ENCODE results near the gene PIEZO2. TPM values are rescaled to one million over a fixed set of nuclear protein-coding genes. Genes with fewer than 3 reads are reported as not detected.

Gene PIEZO2
- total RNA-seq, 2 donors from 2014 or later, result 0.63 to 3.0 TPM

DNA sequence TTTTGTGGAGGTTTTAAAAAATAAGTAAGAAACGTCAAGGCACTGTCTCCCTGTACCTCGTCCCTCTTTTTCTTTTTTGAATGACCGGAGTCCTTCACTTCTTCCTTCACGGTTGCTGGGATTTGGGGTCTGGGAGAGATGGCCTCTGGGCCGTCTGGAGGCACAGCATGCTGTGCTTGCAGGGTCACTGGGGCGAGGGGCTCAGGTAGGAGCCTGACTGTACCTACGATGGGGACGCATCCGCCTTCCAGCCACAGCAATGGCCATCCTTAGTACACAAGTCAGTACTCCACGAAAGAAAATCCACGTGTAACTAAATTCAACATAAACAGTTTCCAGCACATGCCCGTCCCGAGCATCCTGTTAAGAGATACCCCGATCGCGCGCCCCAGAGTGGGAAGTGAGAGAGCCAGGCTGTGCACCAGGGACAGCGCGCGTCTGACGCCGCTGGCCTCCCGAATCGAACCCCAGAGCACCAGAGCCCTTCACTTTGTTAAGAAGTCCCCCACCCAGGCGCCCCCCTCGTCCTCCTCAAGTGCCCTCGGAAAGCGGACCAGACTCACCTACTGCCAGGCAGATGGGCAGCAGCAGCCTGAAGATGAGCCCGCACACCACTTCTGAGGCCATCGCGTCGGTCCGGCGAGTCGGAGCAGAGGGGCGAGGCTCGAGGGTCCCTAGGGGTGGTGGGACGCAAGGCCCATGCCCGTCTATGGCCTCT is 1.2 kb downstream of the PIEZO2 start:
- Histone ChIP-seq H3K27me3 (peaks cover 0 to 13% of the 10 kb centered on the region in 2 donors), H3K9me3 (no peaks in the 10 kb centered on the region), H3K4me1 (peaks cover 0 to 19% of the 10 kb centered on the region in 2 donors), H3K36me3 (no peaks in the 10 kb centered on the region), H3K4me3 (peak overlapping the region in 1 of 2 donors; percentile 50), H3K27ac (no peak overlapping the region)
- TF ChIP-seq, protein P1, sequence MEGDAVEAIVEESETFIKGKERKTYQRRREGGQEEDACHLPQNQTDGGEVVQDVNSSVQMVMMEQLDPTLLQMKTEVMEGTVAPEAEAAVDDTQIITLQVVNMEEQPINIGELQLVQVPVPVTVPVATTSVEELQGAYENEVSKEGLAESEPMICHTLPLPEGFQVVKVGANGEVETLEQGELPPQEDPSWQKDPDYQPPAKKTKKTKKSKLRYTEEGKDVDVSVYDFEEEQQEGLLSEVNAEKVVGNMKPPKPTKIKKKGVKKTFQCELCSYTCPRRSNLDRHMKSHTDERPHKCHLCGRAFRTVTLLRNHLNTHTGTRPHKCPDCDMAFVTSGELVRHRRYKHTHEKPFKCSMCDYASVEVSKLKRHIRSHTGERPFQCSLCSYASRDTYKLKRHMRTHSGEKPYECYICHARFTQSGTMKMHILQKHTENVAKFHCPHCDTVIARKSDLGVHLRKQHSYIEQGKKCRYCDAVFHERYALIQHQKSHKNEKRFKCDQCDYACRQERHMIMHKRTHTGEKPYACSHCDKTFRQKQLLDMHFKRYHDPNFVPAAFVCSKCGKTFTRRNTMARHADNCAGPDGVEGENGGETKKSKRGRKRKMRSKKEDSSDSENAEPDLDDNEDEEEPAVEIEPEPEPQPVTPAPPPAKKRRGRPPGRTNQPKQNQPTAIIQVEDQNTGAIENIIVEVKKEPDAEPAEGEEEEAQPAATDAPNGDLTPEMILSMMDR (IDR thresholded peaks at IDR 0.05), result no peak
- DNase-seq (ENCODE audit: low spot score), result no peak

- no peak for DNase-seq (ENCODE audit: low spot score)
- TF ChIP-seq, protein P1 (IDR thresholded peaks at IDR 0.05), result no peak
- H3K27ac ChIP-seq, result no peak overlapping the region
- no peaks in the 10 kb centered on the region for H3K36me3 ChIP-seq
- peaks cover 0 to 19% of the 10 kb centered on the region in 2 donors for H3K4me1 ChIP-seq
- no peaks in the 10 kb centered on the region for H3K9me3 ChIP-seq
- H3K27me3 ChIP-seq, result peaks cover 0 to 13% of the 10 kb centered on the region in 2 donors
- peak overlapping the region in 1 of 2 donors; percentile 50 for H3K4me3 ChIP-seq
These were observed 1.9 kb downstream of the PIEZO2 start for GRCh38 chr18:11147371-11147951.

DNA sequence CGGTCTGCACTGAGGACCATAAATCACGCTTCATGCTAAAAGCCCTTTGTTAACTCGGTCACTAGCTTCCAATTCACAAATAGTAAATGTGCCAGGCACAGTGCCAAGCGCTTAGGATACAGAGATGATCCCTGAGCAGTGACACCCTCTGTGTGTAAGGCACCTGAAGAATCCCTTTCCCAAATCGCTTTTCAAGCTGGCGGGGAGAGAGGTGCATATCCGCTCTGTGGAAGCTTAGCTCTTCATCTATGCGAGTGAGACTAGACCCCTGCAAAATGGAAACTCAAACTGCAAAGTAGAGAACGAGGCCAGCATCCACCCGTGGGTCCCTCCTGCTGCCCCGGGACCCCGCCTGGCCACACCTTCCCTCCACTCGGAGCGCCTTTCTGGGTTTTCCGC is 2.4 kb downstream of the PIEZO2 start:
- H3K27me3 ChIP-seq, result peaks cover 0 to 13% of the 10 kb centered on the region in 2 donors
- TF ChIP-seq, protein P1 (IDR thresholded peaks at IDR 0.05), result no peak

GRCh38 chr18:11146238-11146946 is 3.0 kb downstream of the PIEZO2 start:
- Histone ChIP-seq H3K4me1 (peaks cover 0 to 19% of the 10 kb centered on the region in 2 donors), H3K36me3 (no peaks in the 10 kb centered on the region), H3K27me3 (peaks cover 0 to 13% of the 10 kb centered on the region in 2 donors), H3K27ac (no peak overlapping the region), H3K4me3 (no peak overlapping the region), H3K9me3 (no peaks in the 10 kb centered on the region)
- DNase-seq (ENCODE audit: low spot score), result no peak
- TF ChIP-seq, protein P1 (IDR thresholded peaks at IDR 0.05), result no peak

More for the DNA sequence above, 2.4 kb downstream of the PIEZO2 start:
- Histone ChIP-seq H3K27ac (no peak overlapping the region), H3K4me1 (peaks cover 0 to 19% of the 10 kb centered on the region in 2 donors), H3K36me3 (no peaks in the 10 kb centered on the region), H3K9me3 (no peaks in the 10 kb centered on the region), H3K4me3 (no peak overlapping the region)
- no peak for DNase-seq (ENCODE audit: low spot score)

DNA sequence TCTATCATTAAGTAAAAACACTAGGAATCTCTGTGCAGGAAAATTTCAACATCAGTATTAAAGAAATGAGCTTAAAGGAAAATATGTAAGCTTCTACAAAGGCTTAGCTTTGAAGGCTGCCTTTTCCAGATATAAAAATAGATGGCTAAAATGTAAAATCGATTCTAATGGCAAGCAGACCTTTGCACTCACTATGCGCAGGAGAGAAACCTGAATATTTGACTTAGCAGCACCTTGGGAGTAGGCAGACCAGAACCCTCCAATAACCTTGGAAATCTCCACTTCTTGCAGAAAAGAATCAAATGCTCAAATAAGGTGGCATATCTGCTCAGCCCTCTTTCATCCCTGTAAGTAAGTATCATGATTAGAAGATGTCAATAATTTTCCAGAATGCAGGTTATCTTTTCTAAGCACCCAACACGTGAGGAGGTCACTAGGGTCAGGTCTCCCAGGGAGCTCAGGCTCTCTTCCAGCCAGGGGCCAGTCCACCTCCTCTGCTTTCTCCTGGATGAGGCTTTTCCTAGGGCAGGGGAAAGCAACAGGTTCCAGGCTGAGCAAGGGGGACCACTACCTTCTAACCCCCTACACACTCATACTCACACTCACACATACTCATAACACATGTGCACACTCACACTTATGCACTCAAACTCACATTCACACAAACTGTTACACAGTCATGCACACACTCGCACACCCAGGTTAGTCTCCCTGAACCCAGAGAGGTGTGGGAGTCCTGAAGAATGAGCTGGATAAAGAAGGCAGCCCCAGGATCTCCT is 3.8 kb downstream of the PIEZO2 start:
- no peak overlapping the region for H3K4me3 ChIP-seq
- DNase-seq (ENCODE audit: low spot score), result no peak
- TF ChIP-seq, protein P1 (IDR thresholded peaks at IDR 0.05), result no peak
- no peaks in the 10 kb centered on the region for H3K9me3 ChIP-seq
- peaks cover 0 to 19% of the 10 kb centered on the region in 2 donors for H3K4me1 ChIP-seq
- H3K36me3 ChIP-seq, result no peaks in the 10 kb centered on the region
- peaks cover 0 to 13% of the 10 kb centered on the region in 2 donors for H3K27me3 ChIP-seq
- H3K27ac ChIP-seq, result no peak overlapping the region

Measured in right atrium auricular region (tissue), 2 donors.